ENCODE data around the gene MCU.
"Not testable (repeated sequence)": the region's sequence is repeated elsewhere in the genome, so short reads cannot be mapped to it uniquely, and the experiment has no call there.

The MCU gene

GRCh38 chr10:72747521-72747920 is 55.6 kb downstream of the MCU start:
- no peaks in the 10 kb centered on the region for H3K9me3 ChIP-seq
- no peak for DNase-seq
- H3K4me3 ChIP-seq, result no peak overlapping the region
- H3K27ac ChIP-seq, result peak overlapping the region; percentile 48 to 65
- intact Hi-C loops (cut with DNase I; ENCODE audit: low total_unique reads), result no loop called here
- peaks cover 0 to 37% (median 16%) of the 10 kb centered on the region in 4 donors for H3K4me1 ChIP-seq
- H3K27me3 ChIP-seq, result no peaks in the 10 kb centered on the region
- no peaks in the 10 kb centered on the region for H3K36me3 ChIP-seq
- TF ChIP-seq CTCF (IDR thresholded peaks at IDR 0.05), result no peak

DNA sequence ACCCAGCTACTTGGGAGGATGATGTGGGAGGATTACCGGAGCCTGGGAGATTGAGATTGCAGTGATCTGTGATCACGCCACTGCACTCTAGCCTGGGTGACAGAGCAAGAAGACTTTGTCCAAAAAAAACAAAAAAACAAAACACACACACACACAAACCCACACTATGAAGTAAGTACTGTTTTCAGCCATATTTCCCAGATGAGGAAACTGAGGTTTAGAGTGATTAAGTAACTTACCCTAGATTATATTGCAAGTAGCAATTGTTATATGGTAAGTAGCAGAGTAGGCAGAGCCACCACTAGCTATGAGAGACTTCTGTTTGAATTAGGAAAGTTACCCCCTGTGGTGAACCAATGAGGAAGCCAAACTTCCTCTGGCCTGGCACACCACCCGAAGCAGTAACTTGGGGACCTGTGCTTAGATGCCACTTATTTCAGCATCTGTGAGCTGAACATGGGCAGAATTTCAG is 61.9 kb downstream of the MCU start:
- Histone ChIP-seq H3K9me3 (no peaks in the 10 kb centered on the region), H3K4me1 (peaks cover 0 to 29% (median 0%) of the 10 kb centered on the region in 4 donors), H3K27me3 (no peaks in the 10 kb centered on the region), H3K27ac (no peak overlapping the region), H3K4me3 (no peak overlapping the region), H3K36me3 (no peaks in the 10 kb centered on the region)
- intact Hi-C loops (cut with DNase I; ENCODE audit: low total_unique reads), result no loop called here
- no peak for DNase-seq
- TF ChIP-seq CTCF (IDR thresholded peaks at IDR 0.05), result no peak

GRCh38 chr10:72754275-72755032 is 62.5 kb downstream of the MCU start:
- no peak for DNase-seq
- no peak overlapping the region for H3K27ac ChIP-seq
- no peak for TF ChIP-seq CTCF (IDR thresholded peaks at IDR 0.05)
- no peaks in the 10 kb centered on the region for H3K9me3 ChIP-seq
- peaks cover 0 to 29% (median 0%) of the 10 kb centered on the region in 4 donors for H3K4me1 ChIP-seq
- no peaks in the 10 kb centered on the region for H3K36me3 ChIP-seq
- H3K4me3 ChIP-seq, result no peak overlapping the region
- intact Hi-C loops (cut with DNase I; ENCODE audit: low total_unique reads), result no loop called here
- H3K27me3 ChIP-seq, result no peaks in the 10 kb centered on the region

DNA sequence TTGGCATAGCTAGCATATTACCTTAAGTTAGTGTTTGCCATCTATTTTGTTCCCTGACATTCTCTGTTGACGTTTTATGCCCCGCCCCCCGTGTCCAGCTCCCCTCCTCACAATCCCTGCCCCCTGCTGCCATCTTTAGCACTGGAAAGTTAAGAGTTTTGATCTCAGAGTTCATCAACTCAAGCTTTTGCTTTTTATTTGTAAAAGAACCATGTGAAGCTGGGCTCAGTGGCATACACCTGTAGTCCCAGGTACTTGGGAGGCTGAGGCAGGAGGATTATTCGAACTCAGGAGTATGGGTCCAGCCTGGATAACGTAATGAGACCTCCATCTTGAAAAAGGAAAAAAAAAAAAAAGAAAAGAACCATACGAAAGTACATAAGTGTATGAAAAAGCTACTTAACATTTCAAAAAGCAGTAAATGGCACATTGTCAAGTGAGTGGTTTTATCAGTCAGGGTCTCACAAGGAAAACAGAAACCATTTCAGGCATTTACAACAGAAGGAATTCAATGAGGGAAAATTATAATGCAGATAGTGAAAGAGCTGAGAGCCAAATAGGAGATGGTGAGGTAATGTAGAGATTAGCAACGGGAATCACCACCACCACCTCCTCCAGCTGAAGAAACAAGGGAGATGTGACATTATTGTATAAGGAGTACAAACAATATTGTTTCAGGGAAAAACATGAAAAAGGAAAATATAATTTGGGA is 64.9 kb downstream of the MCU start:
- no peak for TF ChIP-seq CTCF (IDR thresholded peaks at IDR 0.05)
- peaks cover 0 to 36% (median 0%) of the 10 kb centered on the region in 4 donors for H3K4me1 ChIP-seq
- DNase-seq, result no peak

DNA sequence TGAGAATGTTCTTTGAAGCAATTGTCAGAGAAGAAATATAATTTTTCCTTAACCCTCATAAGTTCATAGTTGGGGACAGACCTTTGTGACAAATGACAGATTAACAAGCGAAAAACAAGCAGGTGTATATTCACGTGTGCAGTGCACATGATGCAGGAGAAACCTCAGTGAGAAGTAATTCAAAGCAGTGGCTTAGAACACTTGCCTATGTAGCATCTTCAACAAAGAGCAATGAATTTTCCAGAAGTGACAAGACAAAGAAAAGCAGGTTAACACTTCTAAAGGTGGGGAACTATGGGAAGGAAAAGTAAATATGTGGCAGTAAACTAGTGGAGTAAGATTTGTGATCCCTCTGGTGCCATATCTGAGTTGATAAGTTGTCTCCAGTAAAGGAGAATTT is 65.8 kb downstream of the MCU start:
- H3K36me3 ChIP-seq, result no peaks in the 10 kb centered on the region

More for the DNA sequence above, 64.9 kb downstream of the MCU start:
- Histone ChIP-seq H3K27ac (no peak overlapping the region), H3K4me3 (no peak overlapping the region), H3K9me3 (no peaks in the 10 kb centered on the region), H3K36me3 (no peaks in the 10 kb centered on the region), H3K27me3 (no peaks in the 10 kb centered on the region)
- intact Hi-C loops (cut with DNase I; ENCODE audit: low total_unique reads), result no loop called here

GRCh38 chr10:72758930-72759329 is 67.0 kb downstream of the MCU start:
- H3K36me3 ChIP-seq; H3K4me3 ChIP-seq; H3K27me3 ChIP-seq; H3K9me3 ChIP-seq; H3K27ac ChIP-seq; DNase-seq; intact Hi-C loops (cut with DNase I; ENCODE audit: low total_unique reads): not testable (repeated sequence)
- H3K4me1 ChIP-seq, result peaks cover 0 to 52% (median 7%) of the 10 kb centered on the region in 4 donors

More for the DNA sequence above, 65.8 kb downstream of the MCU start:
- no peaks in the 10 kb centered on the region for H3K27me3 ChIP-seq
- no peak for TF ChIP-seq CTCF (IDR thresholded peaks at IDR 0.05)
- H3K4me1 ChIP-seq, result peaks cover 0 to 45% (median 2%) of the 10 kb centered on the region in 4 donors
- H3K27ac ChIP-seq, result no peak overlapping the region
- H3K4me3 ChIP-seq, result no peak overlapping the region
- no peak for DNase-seq
- H3K9me3 ChIP-seq, result no peaks in the 10 kb centered on the region
- intact Hi-C loops (cut with DNase I; ENCODE audit: low total_unique reads), result no loop called here
